Hepatocyte (in vitro differentiated cells): ENCODE measurements around the gene FASN. TPM values are rescaled to one million over a fixed set of nuclear protein-coding genes. Genes with fewer than 3 reads are reported as not detected.

ENCODE experiments used
- DNase-seq: peaks from one replicate; pipeline ENCODE4 v3.0.0-alpha.2; 2016; ENCODE audit warnings: low spot score
- H2AFZ ChIP-seq: fragments of 200-600 bp; sonication (generic); 2 replicates; pipeline ENCODE4 v1.6.0; 2016; ENCODE audit warnings: antibody characterized with exemption, mild to moderate bottlenecking
- H3K27ac ChIP-seq: fragments of 200-600 bp; sonication (generic); 2 replicates; pipeline ENCODE4 v1.5.1; 2016; ENCODE audit warnings: mild to moderate bottlenecking
- H3K27me3 ChIP-seq: fragments of 200-600 bp; sonication (generic); 2 replicates; pipeline ENCODE4 v1.6.1; 2016
- H3K36me3 ChIP-seq: fragments of 200-600 bp; sonication (generic); replicated peaks from 2 replicates; pipeline ENCODE4 v1.5.1; 2016; ENCODE audit warnings: low read depth; ENCODE audit not compliant: insufficient read depth
- H3K4me1 ChIP-seq: fragments of 200-600 bp; sonication (generic); 2 replicates; pipeline ENCODE4 v1.5.1; 2016; ENCODE audit warnings: mild to moderate bottlenecking, moderate library complexity; ENCODE audit not compliant: insufficient read depth
- H3K4me2 ChIP-seq: fragments of 200-600 bp; sonication (generic); 2 replicates; pipeline ENCODE4 v1.6.0; 2016
- H3K4me3 ChIP-seq: fragments of 200-600 bp; sonication (generic); 2 replicates; pipeline ENCODE4 v1.5.1; 2016; ENCODE audit warnings: mild to moderate bottlenecking
- H3K79me2 ChIP-seq: fragments of 200-600 bp; sonication (generic); 2 replicates; pipeline ENCODE4 v1.6.0; 2017; ENCODE audit warnings: mild to moderate bottlenecking
- H3K9me2 ChIP-seq: fragments of 200-600 bp; sonication (generic); replicated peaks from 2 replicates; pipeline ENCODE4 v1.6.0; 2017; ENCODE audit warnings: mild to moderate bottlenecking; ENCODE audit not compliant: insufficient read depth
- H3K9me3 ChIP-seq: fragments of 200-600 bp; sonication (generic); 2 replicates; pipeline ENCODE4 v1.5.1; 2016; ENCODE audit warnings: low read depth, mild to moderate bottlenecking
- H4K20me1 ChIP-seq: fragments of 200-600 bp; sonication (generic); 2 replicates; pipeline ENCODE4 v1.6.0; 2016; ENCODE audit warnings: mild to moderate bottlenecking; ENCODE audit not compliant: insufficient read depth, poor library complexity, severe bottlenecking
- CTCF ChIP-seq: fragments of 200-600 bp; sonication (generic); IDR thresholded peaks from 2 replicates; pipeline ENCODE4 v1.5.1; 2016; ENCODE audit warnings: antibody characterized with exemption, mild to moderate bottlenecking; ENCODE audit not compliant: poor library complexity
- EZH2 ChIP-seq: fragments of 200-600 bp; sonication (generic); IDR thresholded peaks from 2 replicates; pipeline ENCODE4 v1.6.1; 2016; ENCODE audit warnings: antibody characterized with exemption, mild to moderate bottlenecking, borderline replicate concordance
- EZH2phosphoT487 ChIP-seq: fragments of 200-600 bp; sonication (generic); IDR thresholded peaks from one replicate; pipeline ENCODE4 v1.6.1; 2018; ENCODE audit warnings: antibody characterized with exemption, mild to moderate bottlenecking, low read depth, moderate library complexity; ENCODE audit not compliant: unreplicated experiment, severe bottlenecking
- WGBS: methylation state at CpG from one replicate; pipeline ENCODE4 v1.1.6; 2016; ENCODE audit warnings: low lambda C conversion rate; ENCODE audit errors: missing lambda C conversion rate; 5-methylcytosine and 5-hydroxymethylcytosine counted together
- polyA plus RNA-seq: library from polyadenylated mRNA; unstranded; fragments of >200 nt; fragmentation: Nextera tagmentation; extraction: Ambion mirVana; gene quantifications from 2 replicates; pipeline ENCODE4 v1.2.1, GENCODE V29; 2016
- total RNA-seq: library from RNA; depleted of rRNA; stranded (reverse); fragments of >200 nt; gene quantifications from 2 replicates; pipeline ENCODE4 v1.2.3, GENCODE V29; 2014

The FASN gene
- total and polyA plus RNA-seq, 2 experiments from 2014 or later = 77.6 to 118 TPM

GRCh38 chr17:82129095-82129494 lies 31.1 kb upstream of the FASN start:
- no peaks in the 10 kb centered on the region for H3K27me3 ChIP-seq
- H3K9me3 ChIP-seq = no peaks in the 10 kb centered on the region
- no peaks in the 10 kb centered on the region for H3K4me1 ChIP-seq
- no peaks in the 10 kb centered on the region for H4K20me1 ChIP-seq
- no peak overlapping the region for H3K27ac ChIP-seq
- no peaks in the 10 kb centered on the region for H3K9me2 ChIP-seq
- H3K4me3 ChIP-seq = no peak overlapping the region
- H2AFZ ChIP-seq = no peak overlapping the region
- no peak overlapping the region for H3K4me2 ChIP-seq
- H3K79me2 ChIP-seq = no peaks in the 10 kb centered on the region
- DNase-seq = no peak
- no peaks in the 10 kb centered on the region for H3K36me3 ChIP-seq
- 96% methylated on average over 4 of the region's 4 CpGs for WGBS
- TF ChIP-seq CTCF (no peak), EZH2phosphoT487 (no peak), EZH2 (no peak)

GRCh38 chr17:82128287-82128686 lies 30.3 kb upstream of the FASN start:
- H3K27ac ChIP-seq = no peak overlapping the region
- no peaks in the 10 kb centered on the region for H3K27me3 ChIP-seq
- 86% methylated on average over 15 of the region's 15 CpGs for WGBS
- TF ChIP-seq EZH2phosphoT487 (no peak), CTCF (no peak), EZH2 (no peak)
- H3K9me3 ChIP-seq = no peaks in the 10 kb centered on the region
- DNase-seq = no peak
- H3K4me2 ChIP-seq = no peak overlapping the region
- no peaks in the 10 kb centered on the region for H3K36me3 ChIP-seq
- no peaks in the 10 kb centered on the region for H4K20me1 ChIP-seq
- H2AFZ ChIP-seq = no peak overlapping the region
- no peaks in the 10 kb centered on the region for H3K79me2 ChIP-seq
- H3K9me2 ChIP-seq = no peaks in the 10 kb centered on the region
- H3K4me1 ChIP-seq = no peaks in the 10 kb centered on the region
- H3K4me3 ChIP-seq = no peak overlapping the region

GRCh38 chr17:82127704-82128103 lies 29.7 kb upstream of the FASN start:
- Histone ChIP-seq H4K20me1 (no peaks in the 10 kb centered on the region), H3K27ac (no peak overlapping the region), H3K79me2 (no peaks in the 10 kb centered on the region), H3K4me2 (no peak overlapping the region), H3K27me3 (no peaks in the 10 kb centered on the region), H2AFZ (no peak overlapping the region), H3K4me3 (no peak overlapping the region), H3K4me1 (no peaks in the 10 kb centered on the region), H3K36me3 (no peaks in the 10 kb centered on the region), H3K9me3 (no peaks in the 10 kb centered on the region), H3K9me2 (no peaks in the 10 kb centered on the region)
- DNase-seq = no peak
- 96% methylated on average over 9 of the region's 9 CpGs for WGBS
- TF ChIP-seq EZH2phosphoT487 = no peak
- TF ChIP-seq CTCF = no peak
- no peak for TF ChIP-seq EZH2

- Histone ChIP-seq H4K20me1 (no peaks in the 10 kb centered on the region), H3K27ac (no peak overlapping the region), H3K4me3 (no peak overlapping the region), H3K79me2 (no peaks in the 10 kb centered on the region), H3K36me3 (no peaks in the 10 kb centered on the region), H2AFZ (no peak overlapping the region), H3K27me3 (no peaks in the 10 kb centered on the region), H3K9me2 (no peaks in the 10 kb centered on the region), H3K4me1 (no peaks in the 10 kb centered on the region), H3K9me3 (no peaks in the 10 kb centered on the region), H3K4me2 (no peak overlapping the region)
- WGBS = 91% methylated on average over 11 of the region's 11 CpGs
- no peak for DNase-seq
- TF ChIP-seq CTCF (no peak), EZH2 (no peak), EZH2phosphoT487 (no peak)
Observed at GRCh38 chr17:82127315-82127595, 29.2 kb upstream of the FASN start.
